Large intestine (tissue), 3 donors: ENCODE results near the gene GSK3A. TPM values are rescaled to one million over a fixed set of nuclear protein-coding genes. Genes with fewer than 3 reads are reported as not detected.

Experiments used
- DNase-seq, 2 donors: peaks; one replicate each; pipeline versions ENCODE4 v3.0.0 to v3.0.0-alpha.2; 2013
- H3K27ac ChIP-seq: one replicate; pipeline ENCODE4 v1.5.1; 2013; ENCODE audit warnings: low read length
- H3K27me3 ChIP-seq: 2 replicates; pipeline ENCODE4 v1.6.1; 2013; ENCODE audit warnings: low read length; ENCODE audit not compliant: control insufficient read depth, insufficient read depth
- H3K36me3 ChIP-seq: 2 replicates; pipeline ENCODE4 v1.6.1; 2013; ENCODE audit warnings: low read length; ENCODE audit not compliant: control insufficient read depth, insufficient read depth
- H3K4me1 ChIP-seq: one replicate; pipeline ENCODE4 v1.6.1; 2013; ENCODE audit warnings: low read length; ENCODE audit not compliant: control insufficient read depth, insufficient read depth
- H3K4me3 ChIP-seq: one replicate; pipeline ENCODE4 v1.5.1; 2013; ENCODE audit warnings: low read length
- H3K9me3 ChIP-seq: one replicate; pipeline ENCODE4 v1.6.1; 2013; ENCODE audit warnings: mild to moderate bottlenecking, low read depth, low read length, moderate library complexity; ENCODE audit not compliant: control insufficient read depth
- WGBS: methylation state at CpG from one replicate; pipeline ENCODE4 v1.1.5; 2013; ENCODE audit warnings: low lambda C conversion rate; ENCODE audit not compliant: insufficient coverage; 5-methylcytosine and 5-hydroxymethylcytosine counted together
- polyA plus RNA-seq: library from polyadenylated mRNA; unstranded; fragments of 120-200 nt; gene quantifications from one replicate; pipeline ENCODE4 v1.2.1, GENCODE V29; 2013

The GSK3A gene
- polyA plus RNA-seq, 1 donor = 70.8 TPM

- Histone ChIP-seq H3K9me3 (peaks cover 2% of the 10 kb centered on the region), H3K4me1 (peaks cover 30% of the 10 kb centered on the region), H3K27me3 (no peaks in the 10 kb centered on the region), H3K36me3 (peaks cover 32% of the 10 kb centered on the region), H3K27ac (no peak overlapping the region), H3K4me3 (no peak overlapping the region)
- DNase-seq = no peak
- no CpG with 5 or more reads among the region's 41 CpGs for WGBS
Measured at GRCh38 chr19:42248270-42249148, 6.1 kb upstream of the GSK3A start.

DNA sequence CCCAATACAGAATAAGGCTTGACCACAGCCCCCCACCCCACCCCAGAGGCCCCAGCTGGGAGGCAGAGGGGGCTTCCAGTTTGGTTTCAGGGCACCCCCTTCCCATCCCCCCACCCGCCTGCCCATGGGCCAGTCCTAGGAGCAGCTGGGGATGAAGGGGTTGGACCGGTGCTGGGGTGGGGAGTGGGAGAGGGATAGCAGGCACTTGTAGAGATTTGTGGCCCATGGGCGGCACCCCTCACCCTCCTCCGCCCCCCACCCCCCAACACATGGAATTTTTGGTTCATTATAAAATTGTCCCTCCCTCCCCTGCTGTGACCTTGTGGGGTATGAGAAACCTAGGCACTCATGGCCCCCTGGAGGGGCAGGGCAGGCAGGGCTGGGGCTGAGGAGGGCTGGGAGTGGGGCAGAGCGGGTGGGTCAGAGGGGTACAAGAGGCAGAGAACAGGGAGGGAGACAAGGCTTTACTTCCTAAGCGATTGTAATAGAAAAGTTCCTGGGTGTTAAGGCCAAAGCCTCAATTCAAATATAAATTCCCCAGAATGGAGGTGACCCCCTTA, 5.3 kb upstream of the GSK3A start:
- Histone ChIP-seq H3K9me3 (peaks cover 2% of the 10 kb centered on the region), H3K27me3 (no peaks in the 10 kb centered on the region), H3K27ac (no peak overlapping the region), H3K4me1 (peaks cover 26% of the 10 kb centered on the region), H3K36me3 (peaks cover 32% of the 10 kb centered on the region), H3K4me3 (no peak overlapping the region)
- no peak for DNase-seq
- no CpG with 5 or more reads among the region's 6 CpGs for WGBS

GRCh38 chr19:42246922-42247639, 4.7 kb upstream of the GSK3A start:
- H3K27ac ChIP-seq = no peak overlapping the region
- H3K4me1 ChIP-seq = peaks cover 20% of the 10 kb centered on the region
- H3K27me3 ChIP-seq = no peaks in the 10 kb centered on the region
- no CpG with 5 or more reads among the region's 7 CpGs for WGBS
- peaks cover 32% of the 10 kb centered on the region for H3K36me3 ChIP-seq
- no peak overlapping the region for H3K4me3 ChIP-seq
- peaks cover 2% of the 10 kb centered on the region for H3K9me3 ChIP-seq
- DNase-seq = no peak

DNA sequence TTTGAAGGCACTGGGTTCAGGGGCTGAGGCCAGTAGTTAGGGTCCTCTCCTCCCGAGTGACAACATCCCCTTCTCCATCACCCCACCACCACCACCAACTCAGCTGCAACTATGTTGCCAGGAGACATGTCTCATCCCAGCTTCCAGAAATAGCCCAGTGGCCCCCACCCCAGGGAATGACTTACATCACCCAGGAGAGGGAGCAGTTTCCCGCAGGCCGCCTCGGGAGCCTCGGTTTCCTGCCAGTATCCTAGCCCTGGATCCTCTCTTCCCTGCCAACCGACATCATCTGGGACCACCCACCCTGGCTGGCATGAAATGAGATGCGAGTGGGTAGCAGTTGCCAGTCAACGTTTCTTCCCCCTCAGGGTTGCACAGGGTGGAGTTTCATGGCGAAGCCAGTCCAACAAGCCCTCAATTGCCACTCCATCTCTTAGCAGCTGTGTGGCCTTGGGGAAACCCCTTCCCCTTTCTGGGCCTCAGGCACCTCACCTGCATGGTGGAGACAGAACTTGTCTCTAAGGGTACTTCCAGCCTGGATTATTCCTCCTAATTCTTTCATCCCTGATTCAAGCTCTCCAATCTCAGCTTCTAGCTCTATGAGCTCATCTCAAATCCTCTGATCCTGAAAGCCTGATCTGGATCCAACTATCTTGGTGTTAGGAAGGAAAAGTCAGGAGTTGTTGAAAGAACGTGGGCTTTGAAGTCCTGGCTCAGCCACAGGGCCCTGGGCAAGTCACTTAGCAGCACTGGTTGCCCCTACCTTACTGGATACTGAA, 3.9 kb upstream of the GSK3A start:
- H3K4me1 ChIP-seq = peaks cover 16% of the 10 kb centered on the region
- peaks cover 2% of the 10 kb centered on the region for H3K9me3 ChIP-seq
- H3K36me3 ChIP-seq = peaks cover 32% of the 10 kb centered on the region
- no peaks in the 10 kb centered on the region for H3K27me3 ChIP-seq
- 37% methylated on average over 2 of the region's 10 CpGs for WGBS
- H3K27ac ChIP-seq = no peak overlapping the region
- no peak overlapping the region for H3K4me3 ChIP-seq
- DNase-seq = peak in 1 of 2 donors; percentile 61

- Histone ChIP-seq H3K36me3 (peaks cover 33% of the 10 kb centered on the region), H3K4me3 (no peak overlapping the region), H3K4me1 (peaks cover 16% of the 10 kb centered on the region), H3K9me3 (no peaks in the 10 kb centered on the region), H3K27me3 (no peaks in the 10 kb centered on the region), H3K27ac (no peak overlapping the region)
- WGBS = no CpG with 5 or more reads among the region's 10 CpGs
- no peak for DNase-seq
Measured at GRCh38 chr19:42245231-42245630, 2.8 kb upstream of the GSK3A start.

- peak overlapping the region; percentile 52 for H3K4me3 ChIP-seq
- WGBS = no CpG with 5 or more reads among the region's 45 CpGs
- H3K36me3 ChIP-seq = peaks cover 34% of the 10 kb centered on the region
- H3K27ac ChIP-seq = peak overlapping the region; percentile 87
- no peaks in the 10 kb centered on the region for H3K27me3 ChIP-seq
- peak; percentile 92 to 96 for DNase-seq
- H3K4me1 ChIP-seq = peaks cover 17% of the 10 kb centered on the region
- no peaks in the 10 kb centered on the region for H3K9me3 ChIP-seq
Measured at GRCh38 chr19:42244347-42245220, 2.2 kb upstream of the GSK3A start.

- no peak for DNase-seq
- Histone ChIP-seq H3K4me3 (peak overlapping the region; percentile 58), H3K4me1 (peaks cover 17% of the 10 kb centered on the region), H3K27ac (peak overlapping the region; percentile 6), H3K27me3 (no peaks in the 10 kb centered on the region), H3K36me3 (peaks cover 27% of the 10 kb centered on the region), H3K9me3 (no peaks in the 10 kb centered on the region)
- WGBS = no CpG with 5 or more reads among the region's 49 CpGs
Measured at GRCh38 chr19:42242069-42242511, 312 bp downstream of the GSK3A start.

- no CpG with 5 or more reads among the region's 3 CpGs for WGBS
- peak overlapping the region; percentile 58 for H3K4me3 ChIP-seq
- H3K27ac ChIP-seq = no peak overlapping the region
Measured at GRCh38 chr19:42241279-42241678, 1.1 kb downstream of the GSK3A start.

DNA sequence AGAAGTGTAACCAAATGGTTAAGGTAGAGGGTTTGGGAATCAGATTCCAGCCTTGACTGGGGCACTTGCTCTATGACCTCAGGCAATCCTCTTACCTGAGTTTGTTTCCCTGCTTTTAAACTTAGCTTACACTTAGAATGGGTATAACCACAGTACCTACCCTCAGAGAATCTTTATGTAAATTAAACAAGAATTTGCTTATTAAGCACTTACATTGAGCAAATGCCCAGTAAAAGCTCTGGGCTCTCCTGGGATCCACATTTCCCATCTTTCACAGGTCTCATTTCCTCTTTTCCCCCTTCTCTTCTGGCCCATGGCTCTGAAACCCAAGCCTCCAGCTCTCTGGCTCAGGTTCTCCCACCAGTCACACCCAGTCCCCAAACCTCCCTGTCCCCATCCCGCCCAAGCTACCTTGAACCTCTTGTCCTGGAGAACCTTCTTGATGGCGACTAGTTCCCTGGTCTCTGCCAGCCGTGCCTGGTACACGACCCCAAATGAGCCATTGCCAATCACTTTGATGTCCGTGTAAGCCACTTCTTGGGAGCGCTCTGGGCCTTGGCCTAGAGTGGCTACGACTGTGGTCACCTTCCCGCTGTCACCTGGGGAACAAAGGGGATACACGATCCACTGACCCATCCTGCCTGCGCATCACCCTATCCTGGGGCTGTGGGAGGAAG, 2.7 kb downstream of the GSK3A start:
- Histone ChIP-seq H3K27ac (no peak overlapping the region), H3K36me3 (peaks cover 43% of the 10 kb centered on the region)
- no CpG with 5 or more reads among the region's 10 CpGs for WGBS

More at GRCh38 chr19:42241279-42241678, 1.1 kb downstream of the GSK3A start:
- Histone ChIP-seq H3K9me3 (no peaks in the 10 kb centered on the region), H3K36me3 (peaks cover 28% of the 10 kb centered on the region), H3K4me1 (peaks cover 17% of the 10 kb centered on the region), H3K27me3 (no peaks in the 10 kb centered on the region)
- DNase-seq = no peak

More for the DNA sequence above, 2.7 kb downstream of the GSK3A start:
- no peaks in the 10 kb centered on the region for H3K9me3 ChIP-seq
- no peak overlapping the region for H3K4me3 ChIP-seq
- DNase-seq = no peak
- no peaks in the 10 kb centered on the region for H3K27me3 ChIP-seq
- H3K4me1 ChIP-seq = peaks cover 13% of the 10 kb centered on the region
